DND-41 (cell line): ENCODE data around the gene LARP6.

Experiments
- ATAC-seq: fragments of 200-7000 bp; cut with Tn5 transposase; 3 replicates; pipeline ENCODE4 v1.9.1; 2021; ENCODE audit warnings: low read depth; ENCODE audit not compliant: insufficient read depth
- DNase-seq: peaks from one replicate; pipeline ENCODE4 v3.0.0-alpha.2; 2020
- H2AFZ ChIP-seq: 2 replicates; pipeline ENCODE4 v1.6.0; 2012; ENCODE audit warnings: low read depth, low read length
- H3K27ac ChIP-seq: 2 replicates; pipeline ENCODE4 v1.5.1; 2012; ENCODE audit warnings: low read length, inconsistent platforms
- H3K27me3 ChIP-seq: fragments of 200-600 bp; sonication (generic); 2 replicates; pipeline ENCODE4 v1.6.0; 2012; ENCODE audit warnings: low read length, mild to moderate bottlenecking, inconsistent platforms; ENCODE audit not compliant: insufficient read depth, poor library complexity
- H3K36me3 ChIP-seq: 2 replicates; pipeline ENCODE4 v1.5.1; 2012; ENCODE audit warnings: low read length, inconsistent platforms; ENCODE audit not compliant: insufficient read depth
- H3K4me1 ChIP-seq: 2 replicates; pipeline ENCODE4 v1.5.1; 2012; ENCODE audit warnings: mild to moderate bottlenecking, low read length; ENCODE audit not compliant: insufficient read depth
- H3K4me2 ChIP-seq: 2 replicates; pipeline ENCODE4 v1.6.0; 2012; ENCODE audit warnings: mild to moderate bottlenecking, moderate library complexity, low read length, inconsistent platforms; ENCODE audit not compliant: insufficient read depth
- H3K4me3 ChIP-seq, 2 experiments: fragments of 200-600 bp in 1 of 2; shearing (Covaris generic) in 1 of 2; 2 replicates each; pipeline ENCODE4 v1.5.1; 2012 to 2016; ENCODE audit warnings: inconsistent platforms in 2 of 2, low read length in 2 of 2, mild to moderate bottlenecking in 2 of 2, low read depth in 1 of 2, moderate library complexity in 1 of 2
- H3K79me2 ChIP-seq: 2 replicates; pipeline ENCODE4 v1.6.0; 2012; ENCODE audit warnings: low read length, inconsistent platforms; ENCODE audit not compliant: insufficient read depth
- H3K9ac ChIP-seq: 2 replicates; pipeline ENCODE4 v1.6.0; 2012; ENCODE audit warnings: low read depth, mild to moderate bottlenecking, inconsistent platforms, low read length, moderate library complexity
- H3K9me3 ChIP-seq: 2 replicates; pipeline ENCODE4 v1.5.1; 2012; ENCODE audit warnings: low read length, moderate library complexity, mild to moderate bottlenecking, inconsistent platforms; ENCODE audit not compliant: insufficient read depth, severe bottlenecking
- H4K20me1 ChIP-seq: 2 replicates; pipeline ENCODE4 v1.6.0; 2012; ENCODE audit warnings: low read length; ENCODE audit not compliant: insufficient read depth
- EZH2 ChIP-seq: IDR thresholded peaks from 3 replicates; pipeline ENCODE4 v1.6.1; 2012; ENCODE audit warnings: borderline replicate concordance, low read depth, mild to moderate bottlenecking, moderate library complexity, low read length, inconsistent platforms; ENCODE audit not compliant: severe bottlenecking
- TF ChIP-seq, protein P1 (sequence below): IDR thresholded peaks from 2 replicates; pipeline ENCODE4 v1.5.1; 2012; ENCODE audit warnings: borderline replicate concordance, low read length, moderate library complexity, mild to moderate bottlenecking; ENCODE audit not compliant: poor library complexity, severe bottlenecking; ENCODE audit errors: extremely low read depth

LARP6 gene

DNA sequence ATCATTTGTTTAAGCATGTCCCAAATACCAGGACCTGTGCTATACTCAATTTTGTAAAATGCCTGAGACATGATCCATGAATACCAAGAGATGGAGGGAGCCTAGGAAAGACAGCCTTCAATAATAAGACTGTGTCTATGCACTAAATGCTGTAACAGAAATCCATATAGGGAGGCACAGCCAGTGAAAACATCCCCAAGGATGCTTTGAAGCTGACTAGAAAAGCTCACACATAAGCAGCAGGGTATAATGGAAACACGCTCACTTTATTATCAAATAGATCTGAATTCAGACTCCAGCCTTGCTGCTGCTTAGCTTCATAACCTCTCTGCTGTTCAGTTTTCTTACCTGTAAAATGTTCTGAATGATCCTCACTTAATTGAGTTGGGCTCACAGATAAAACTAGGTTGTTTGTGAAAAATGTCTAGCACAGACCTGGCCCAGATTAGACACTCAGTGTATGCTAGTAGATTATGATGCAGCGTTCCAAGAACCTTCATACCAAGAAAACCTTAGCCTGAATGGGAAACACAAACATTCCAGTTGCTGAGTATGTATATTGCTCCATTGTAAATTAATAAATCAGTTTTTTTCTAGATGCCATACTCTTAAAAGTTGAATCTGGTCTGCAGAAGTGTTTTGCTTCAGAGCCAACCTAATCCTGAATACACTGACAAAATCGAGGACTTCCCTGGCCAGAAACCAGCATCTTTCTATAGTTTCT is 3.8 kb upstream of the LARP6 start:
- no peaks in the 10 kb centered on the region for H4K20me1 ChIP-seq
- H3K9ac ChIP-seq = no peak overlapping the region
- H2AFZ ChIP-seq = no peak overlapping the region
- no peak for TF ChIP-seq EZH2
- TF ChIP-seq, protein P1, sequence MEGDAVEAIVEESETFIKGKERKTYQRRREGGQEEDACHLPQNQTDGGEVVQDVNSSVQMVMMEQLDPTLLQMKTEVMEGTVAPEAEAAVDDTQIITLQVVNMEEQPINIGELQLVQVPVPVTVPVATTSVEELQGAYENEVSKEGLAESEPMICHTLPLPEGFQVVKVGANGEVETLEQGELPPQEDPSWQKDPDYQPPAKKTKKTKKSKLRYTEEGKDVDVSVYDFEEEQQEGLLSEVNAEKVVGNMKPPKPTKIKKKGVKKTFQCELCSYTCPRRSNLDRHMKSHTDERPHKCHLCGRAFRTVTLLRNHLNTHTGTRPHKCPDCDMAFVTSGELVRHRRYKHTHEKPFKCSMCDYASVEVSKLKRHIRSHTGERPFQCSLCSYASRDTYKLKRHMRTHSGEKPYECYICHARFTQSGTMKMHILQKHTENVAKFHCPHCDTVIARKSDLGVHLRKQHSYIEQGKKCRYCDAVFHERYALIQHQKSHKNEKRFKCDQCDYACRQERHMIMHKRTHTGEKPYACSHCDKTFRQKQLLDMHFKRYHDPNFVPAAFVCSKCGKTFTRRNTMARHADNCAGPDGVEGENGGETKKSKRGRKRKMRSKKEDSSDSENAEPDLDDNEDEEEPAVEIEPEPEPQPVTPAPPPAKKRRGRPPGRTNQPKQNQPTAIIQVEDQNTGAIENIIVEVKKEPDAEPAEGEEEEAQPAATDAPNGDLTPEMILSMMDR = no peak
- no peaks in the 10 kb centered on the region for H3K9me3 ChIP-seq
- no peak overlapping the region for H3K4me3 ChIP-seq
- H3K4me2 ChIP-seq = no peak overlapping the region
- H3K27me3 ChIP-seq = no peaks in the 10 kb centered on the region
- DNase-seq (no peak), ATAC-seq (no peak)
- H3K36me3 ChIP-seq = no peaks in the 10 kb centered on the region
- H3K79me2 ChIP-seq = no peaks in the 10 kb centered on the region
- H3K4me1 ChIP-seq = no peaks in the 10 kb centered on the region
- no peak overlapping the region for H3K27ac ChIP-seq

DNA sequence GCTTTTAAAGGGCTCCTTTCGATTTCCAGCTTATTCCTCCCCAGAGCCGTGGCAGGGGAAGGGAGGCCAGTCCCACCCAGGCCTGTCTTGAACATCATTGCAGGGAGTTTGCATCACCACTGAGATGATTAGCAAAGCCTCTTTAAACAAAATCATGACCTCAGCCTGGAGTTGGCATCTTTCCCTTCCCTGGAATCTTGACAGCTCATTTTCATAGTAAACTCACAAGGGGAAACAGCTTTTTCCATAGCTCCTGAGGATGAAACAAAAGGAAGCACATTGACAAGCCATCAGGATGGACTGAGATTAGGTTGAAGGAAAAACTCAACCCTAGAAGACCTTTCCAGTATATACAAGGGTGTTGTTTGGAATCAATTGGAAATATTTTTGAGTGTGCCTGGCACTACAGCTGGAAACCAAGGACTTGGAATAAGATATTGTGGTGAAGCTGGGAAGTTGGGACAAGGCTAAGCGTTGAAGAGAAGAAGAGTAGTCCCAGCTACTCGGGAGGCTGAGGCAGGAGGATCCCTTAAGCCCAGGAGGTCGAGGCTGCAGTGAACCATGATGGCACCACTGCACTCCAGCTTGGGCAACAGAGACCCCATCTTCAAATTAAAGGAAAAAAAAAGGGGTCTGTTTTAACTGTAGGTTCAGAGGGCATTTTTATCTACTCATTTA is 3.1 kb upstream of the LARP6 start:
- H3K4me2 ChIP-seq = no peak overlapping the region
- H3K4me1 ChIP-seq = no peaks in the 10 kb centered on the region
- H3K9ac ChIP-seq = no peak overlapping the region
- no peaks in the 10 kb centered on the region for H4K20me1 ChIP-seq
- ATAC-seq (no peak), DNase-seq (no peak)
- H3K9me3 ChIP-seq = no peaks in the 10 kb centered on the region
- TF ChIP-seq, protein P1 = no peak
- TF ChIP-seq EZH2 = no peak
- H3K4me3 ChIP-seq = no peak overlapping the region
- no peak overlapping the region for H3K27ac ChIP-seq
- no peaks in the 10 kb centered on the region for H3K27me3 ChIP-seq
- no peaks in the 10 kb centered on the region for H3K36me3 ChIP-seq
- no peaks in the 10 kb centered on the region for H3K79me2 ChIP-seq
- H2AFZ ChIP-seq = no peak overlapping the region

DNA sequence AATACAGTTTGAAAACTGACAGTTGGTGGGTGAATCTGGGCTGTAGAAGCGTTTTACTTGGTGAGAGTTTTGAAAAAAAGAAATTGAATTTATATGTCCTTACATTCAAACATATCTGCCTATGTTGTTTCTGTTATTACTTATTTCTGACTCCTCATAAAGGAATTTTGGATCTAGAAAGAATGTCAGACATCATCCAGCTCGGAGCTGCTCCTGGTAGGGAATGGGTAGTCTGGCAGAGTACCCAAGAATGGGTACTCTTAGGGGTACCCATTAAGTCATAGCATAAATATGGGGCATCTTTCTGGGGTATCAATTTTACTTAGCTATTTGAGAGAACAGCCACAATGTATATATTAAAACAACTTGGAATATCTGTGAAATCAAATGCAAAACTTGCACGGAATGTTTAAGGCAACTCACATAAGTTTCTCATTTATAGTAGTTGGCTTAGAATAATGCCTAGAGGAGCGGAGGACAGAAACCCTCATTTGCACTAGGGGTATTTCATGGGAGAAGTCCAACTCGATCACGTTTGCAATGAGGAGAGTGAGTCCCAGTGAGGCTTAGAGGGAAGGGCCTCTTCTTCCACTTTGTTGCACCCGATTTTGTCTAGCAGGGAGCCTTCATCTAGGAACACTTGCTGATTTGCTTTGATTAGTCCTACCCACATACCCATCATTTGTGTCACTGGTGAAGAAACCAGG is 2.4 kb upstream of the LARP6 start:
- no peak overlapping the region for H3K4me3 ChIP-seq
- H3K9ac ChIP-seq = no peak overlapping the region
- no peak overlapping the region for H3K4me2 ChIP-seq
- DNase-seq (no peak), ATAC-seq (no peak)
- no peaks in the 10 kb centered on the region for H3K27me3 ChIP-seq
- no peak overlapping the region for H2AFZ ChIP-seq
- H3K9me3 ChIP-seq = no peaks in the 10 kb centered on the region
- no peak overlapping the region for H3K27ac ChIP-seq
- H3K36me3 ChIP-seq = no peaks in the 10 kb centered on the region
- TF ChIP-seq, protein P1 = no peak
- H3K4me1 ChIP-seq = no peaks in the 10 kb centered on the region
- H4K20me1 ChIP-seq = no peaks in the 10 kb centered on the region
- no peaks in the 10 kb centered on the region for H3K79me2 ChIP-seq
